Activated CD8-positive, alpha-beta T cell treated with anti-CD3 and anti-CD28 coated beads for 36 hours (primary cell): ENCODE data around the gene TSGA10. TPM values are rescaled to one million over a fixed set of nuclear protein-coding genes. Genes with fewer than 3 reads are reported as not detected.
"Not testable (repeated sequence)": the region's sequence is repeated elsewhere in the genome, so short reads cannot be mapped to it uniquely, and the experiment has no call there.

Source experiments
- ATAC-seq: fragments of 200-7000 bp; cut with Tn5 transposase; one replicate; pipeline ENCODE4 v1.10.0; 2021; ENCODE audit warnings: mild to moderate bottlenecking, moderate library complexity
- CTCF ChIA-PET: fragments of 350-600 bp; sonication (Branson Sonifier 250); formaldehyde crosslinking; loops from one replicate; lab custom pipeline; 2021; ENCODE audit warnings: antibody characterized with exemption; lab: Charles Lee
- POLR2A ChIA-PET: fragments of 350-600 bp; sonication (Branson Sonifier 250); formaldehyde crosslinking; loops from one replicate; lab custom pipeline; 2021; ENCODE audit warnings: antibody characterized with exemption; lab: Charles Lee
- DNase-seq: peaks from one replicate; pipeline ENCODE4 v3.0.0-alpha.2; 2020
- H3K27ac Mint-ChIP-seq: one replicate; pipeline ENCODE4 v1.8.0; 2021; ENCODE audit warnings: mild to moderate bottlenecking, mixed read lengths
- H3K27me3 Mint-ChIP-seq: one replicate; pipeline ENCODE4 v1.8.0; 2021; ENCODE audit warnings: mixed read lengths
- H3K36me3 Mint-ChIP-seq: one replicate; pipeline ENCODE4 v1.8.0; 2021; ENCODE audit warnings: low read depth, mixed read lengths
- H3K4me1 Mint-ChIP-seq: one replicate; pipeline ENCODE4 v1.8.0; 2021; ENCODE audit warnings: low read depth, mixed read lengths
- H3K4me3 Mint-ChIP-seq: one replicate; pipeline ENCODE4 v1.8.0; 2021; ENCODE audit warnings: mild to moderate bottlenecking, moderate library complexity, mixed read lengths
- H3K9me3 Mint-ChIP-seq: one replicate; pipeline ENCODE4 v1.8.0; 2021; ENCODE audit warnings: mixed read lengths
- intact Hi-C: fragments of 100-400 bp; cut with micrococcal nuclease; formaldehyde crosslinking; loops from one replicate; pipeline ENCODE4 v1.10.0; 2022
- total RNA-seq, 2 experiments: library from RNA; stranded (reverse); gene quantifications; one replicate each; pipeline ENCODE4 v1.2.3, GENCODE V29; 2021
- TF ChIP-seq, protein P1 (sequence below): fragments of 200-600 bp; IDR thresholded peaks from one replicate; pipeline ENCODE4 v1.8.0; 2022; ENCODE audit warnings: antibody characterized with exemption, mild to moderate bottlenecking

Gene TSGA10
- total RNA-seq, 2 experiments from 2014 or later, result 8.6 to 9.2 TPM

DNA sequence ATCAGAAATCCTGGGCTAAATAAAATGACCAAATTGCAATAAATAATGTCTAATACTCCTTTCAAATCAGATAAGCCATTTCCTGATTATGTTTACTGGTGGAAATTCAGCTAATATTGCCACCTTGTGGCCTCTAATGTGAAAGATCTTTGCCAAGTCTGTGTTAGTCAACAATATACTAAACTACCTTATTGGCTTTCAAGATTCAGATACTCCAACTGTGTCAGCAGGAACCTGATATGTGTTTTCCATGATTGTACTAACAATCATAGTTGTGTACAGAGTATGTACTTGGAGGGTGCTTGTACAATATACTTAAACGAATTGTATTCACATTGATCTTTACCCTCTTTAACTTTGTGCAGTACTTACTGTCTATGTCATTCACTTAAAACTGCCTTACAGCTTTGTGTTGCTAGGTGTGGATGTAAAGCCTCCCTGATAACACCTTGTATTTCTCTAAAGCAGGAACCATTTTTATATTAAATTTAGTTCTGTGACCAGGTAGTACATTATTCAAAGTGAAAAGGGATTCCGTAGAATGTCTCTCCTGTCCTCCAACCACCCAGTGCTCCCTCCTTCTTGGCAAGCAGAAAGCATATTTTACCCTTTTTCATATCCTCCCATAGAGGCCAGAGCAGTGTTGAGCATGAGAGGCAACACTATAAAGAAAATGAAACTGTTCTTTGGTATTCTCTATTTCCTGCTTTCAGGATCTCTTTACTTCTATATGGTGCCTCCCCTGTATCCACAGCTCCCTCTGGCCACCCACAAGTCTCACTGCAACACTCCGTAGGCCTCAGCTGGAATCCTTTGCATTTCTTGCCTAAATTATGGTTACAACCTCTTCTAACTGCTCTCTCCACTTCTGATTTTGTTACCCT lies 88.4 kb downstream of the TSGA10 start:
- peak; percentile 95 for ATAC-seq
- H3K36me3 Mint-ChIP-seq, result no peaks in the 10 kb centered on the region
- no peaks in the 10 kb centered on the region for H3K9me3 Mint-ChIP-seq
- DNase-seq, result peak; percentile 49
- ChIA-PET CTCF (interaction anchor here (0.7 to 2.0 kb wide), 10 partner anchors 22 to 602 kb away, joined by 3 to 7 read pairs (median 3); no protein-coding TSS in a partner anchor), POLR2A (no interaction called here)
- H3K4me3 Mint-ChIP-seq, result no peak overlapping the region
- intact Hi-C loops, result loop anchor here (5.0 kb wide), 1 partner anchor 129 kb away; the partner anchor contains the start of gene CRACDL
- no peaks in the 10 kb centered on the region for H3K4me1 Mint-ChIP-seq
- no peaks in the 10 kb centered on the region for H3K27me3 Mint-ChIP-seq
- no peak overlapping the region for H3K27ac Mint-ChIP-seq
- TF ChIP-seq, protein P1, sequence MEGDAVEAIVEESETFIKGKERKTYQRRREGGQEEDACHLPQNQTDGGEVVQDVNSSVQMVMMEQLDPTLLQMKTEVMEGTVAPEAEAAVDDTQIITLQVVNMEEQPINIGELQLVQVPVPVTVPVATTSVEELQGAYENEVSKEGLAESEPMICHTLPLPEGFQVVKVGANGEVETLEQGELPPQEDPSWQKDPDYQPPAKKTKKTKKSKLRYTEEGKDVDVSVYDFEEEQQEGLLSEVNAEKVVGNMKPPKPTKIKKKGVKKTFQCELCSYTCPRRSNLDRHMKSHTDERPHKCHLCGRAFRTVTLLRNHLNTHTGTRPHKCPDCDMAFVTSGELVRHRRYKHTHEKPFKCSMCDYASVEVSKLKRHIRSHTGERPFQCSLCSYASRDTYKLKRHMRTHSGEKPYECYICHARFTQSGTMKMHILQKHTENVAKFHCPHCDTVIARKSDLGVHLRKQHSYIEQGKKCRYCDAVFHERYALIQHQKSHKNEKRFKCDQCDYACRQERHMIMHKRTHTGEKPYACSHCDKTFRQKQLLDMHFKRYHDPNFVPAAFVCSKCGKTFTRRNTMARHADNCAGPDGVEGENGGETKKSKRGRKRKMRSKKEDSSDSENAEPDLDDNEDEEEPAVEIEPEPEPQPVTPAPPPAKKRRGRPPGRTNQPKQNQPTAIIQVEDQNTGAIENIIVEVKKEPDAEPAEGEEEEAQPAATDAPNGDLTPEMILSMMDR, result peak; percentile 59

DNA sequence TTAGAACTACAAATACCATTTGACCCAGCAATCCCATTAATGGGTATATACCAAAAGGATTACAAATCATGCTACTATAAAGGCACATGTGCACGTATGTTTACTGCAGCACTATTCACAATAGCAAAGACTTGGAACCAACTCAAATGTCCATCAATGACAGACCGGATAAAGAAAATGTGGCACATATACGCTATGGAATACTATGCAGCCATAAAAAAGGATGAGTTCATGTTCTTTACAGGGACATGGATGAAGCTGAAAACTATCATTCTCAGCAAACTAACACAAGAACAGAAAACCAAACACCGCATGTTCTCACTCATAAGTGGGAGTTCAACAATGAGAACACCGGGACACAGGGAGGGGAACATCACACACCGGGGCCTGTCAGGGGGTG lies 105.6 kb downstream of the TSGA10 start:
- POLR2A ChIA-PET, intact Hi-C loops, H3K4me3 Mint-ChIP-seq, H3K27me3 Mint-ChIP-seq, H3K4me1 Mint-ChIP-seq, DNase-seq, ATAC-seq, CTCF ChIA-PET, H3K27ac Mint-ChIP-seq: not testable (repeated sequence)
- H3K36me3 Mint-ChIP-seq, result peaks cover 18% of the 10 kb centered on the region
- H3K9me3 Mint-ChIP-seq, result peaks cover 12% of the 10 kb centered on the region

DNA sequence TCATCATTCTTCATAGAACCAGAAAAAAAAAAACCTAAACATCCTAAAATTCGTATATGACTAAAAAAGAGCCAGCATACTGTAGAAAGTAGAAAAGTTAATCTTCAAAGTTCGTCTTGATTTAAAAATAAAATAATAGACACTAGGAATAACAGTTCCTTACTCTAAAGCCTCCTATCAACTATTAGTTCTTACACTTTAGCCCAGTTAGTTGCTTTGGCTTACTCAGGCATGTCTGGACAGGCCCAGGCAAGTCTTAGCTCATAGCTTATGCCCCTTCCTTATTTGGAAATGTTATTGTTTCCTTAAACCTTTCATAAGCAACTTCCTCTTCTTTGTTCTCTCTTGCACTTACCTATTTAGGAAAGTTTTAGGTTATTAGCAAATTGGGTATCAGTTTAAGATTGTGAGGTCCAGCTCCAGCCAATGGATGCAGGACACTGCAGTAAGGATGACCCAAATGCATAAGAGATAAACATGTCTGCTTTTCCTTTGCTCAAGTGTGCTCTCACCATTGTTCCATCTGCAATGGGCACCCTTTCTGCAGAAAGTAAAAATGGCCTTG lies 113.9 kb downstream of the TSGA10 start:
- H3K4me3 Mint-ChIP-seq, POLR2A ChIA-PET, CTCF ChIA-PET, H3K9me3 Mint-ChIP-seq, H3K4me1 Mint-ChIP-seq, H3K36me3 Mint-ChIP-seq, ATAC-seq, intact Hi-C loops, H3K27me3 Mint-ChIP-seq, DNase-seq: not testable (repeated sequence)
- H3K27ac Mint-ChIP-seq, result peak overlapping the region; percentile 75

DNA sequence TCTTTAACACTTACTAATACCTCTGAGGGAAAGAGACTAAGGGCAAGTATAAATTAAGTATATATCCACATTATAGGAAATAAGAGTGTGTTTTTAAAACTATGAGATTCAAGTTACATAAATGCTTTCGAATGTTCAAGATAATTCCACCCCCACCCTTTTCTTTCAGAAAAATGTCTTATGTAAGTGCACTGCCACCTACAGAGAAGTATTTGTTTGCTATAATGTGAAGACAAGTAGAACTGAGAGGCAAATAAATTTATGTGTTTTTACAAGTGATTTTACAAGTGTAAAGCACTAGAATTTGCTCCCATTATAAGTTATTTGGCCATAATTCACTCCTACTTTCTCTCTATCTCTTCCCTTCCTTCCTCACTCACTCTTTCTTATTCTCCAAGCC lies 118.8 kb downstream of the TSGA10 start:
- ChIA-PET CTCF (no interaction called here), POLR2A (no interaction called here)
- Mint-ChIP-seq H3K36me3 (peaks cover 2% of the 10 kb centered on the region), H3K9me3 (no peaks in the 10 kb centered on the region), H3K27ac (no peak overlapping the region), H3K4me1 (peaks cover 5% of the 10 kb centered on the region), H3K27me3 (no peaks in the 10 kb centered on the region), H3K4me3 (no peak overlapping the region)
- intact Hi-C loops, result no loop called here
- DNase-seq (no peak), ATAC-seq (no peak)
- TF ChIP-seq, protein P1, result no peak

DNA sequence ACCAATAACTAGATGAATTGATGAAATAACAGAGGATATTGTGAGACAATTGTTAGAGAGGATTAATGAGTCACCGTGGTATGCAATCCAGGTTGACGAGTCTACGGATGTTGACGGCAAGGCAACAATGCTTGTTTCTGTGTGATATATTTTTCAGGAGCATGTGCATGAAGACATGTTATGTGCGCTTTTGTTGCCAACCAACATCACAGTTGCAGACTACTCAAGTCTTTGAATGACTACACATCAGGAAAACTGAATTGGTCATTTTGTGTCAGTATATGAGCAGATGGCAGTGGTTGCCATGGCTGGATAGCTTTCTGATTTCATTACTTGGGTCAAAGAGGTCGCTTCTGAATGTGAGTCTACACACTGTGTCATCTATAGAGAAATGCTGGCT lies 122.0 kb downstream of the TSGA10 start:
- peaks cover 2% of the 10 kb centered on the region for H3K36me3 Mint-ChIP-seq
- intact Hi-C loops, result no loop called here
- CTCF ChIA-PET, result no interaction called here
- DNase-seq (no peak), ATAC-seq (no peak)
- H3K27ac Mint-ChIP-seq, result no peak overlapping the region
- POLR2A ChIA-PET, result no interaction called here
- TF ChIP-seq, protein P1, result no peak
- peaks cover 2% of the 10 kb centered on the region for H3K4me1 Mint-ChIP-seq
- no peaks in the 10 kb centered on the region for H3K9me3 Mint-ChIP-seq
- H3K4me3 Mint-ChIP-seq, result no peak overlapping the region
- H3K27me3 Mint-ChIP-seq, result no peaks in the 10 kb centered on the region

DNA sequence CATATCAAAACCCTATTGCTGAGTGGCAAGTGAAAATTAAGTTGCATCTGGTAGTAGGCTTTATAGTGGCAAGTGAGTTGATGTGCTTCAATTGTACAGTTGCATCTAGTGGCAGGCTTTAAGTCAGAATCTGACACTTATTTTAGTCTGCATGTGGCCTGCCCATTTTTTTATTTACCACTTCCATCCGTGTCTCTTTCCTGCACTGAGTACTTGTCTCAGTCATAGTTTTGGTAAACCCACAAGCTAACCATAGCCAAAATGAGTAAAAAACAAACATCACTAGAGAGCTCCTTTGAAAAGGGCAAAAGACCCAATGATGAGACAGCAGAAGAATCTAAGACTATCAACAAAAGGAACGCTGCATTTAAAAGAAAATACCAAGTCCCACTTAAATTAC lies 122.7 kb downstream of the TSGA10 start:
- CTCF ChIA-PET, result no interaction called here
- no peak overlapping the region for H3K27ac Mint-ChIP-seq
- TF ChIP-seq, protein P1, result no peak
- intact Hi-C loops, result no loop called here
- POLR2A ChIA-PET, result no interaction called here
- no peaks in the 10 kb centered on the region for H3K9me3 Mint-ChIP-seq
- H3K27me3 Mint-ChIP-seq, result no peaks in the 10 kb centered on the region
- ATAC-seq (no peak), DNase-seq (no peak)
- no peak overlapping the region for H3K4me3 Mint-ChIP-seq
- peaks cover 2% of the 10 kb centered on the region for H3K36me3 Mint-ChIP-seq
- H3K4me1 Mint-ChIP-seq, result peaks cover 2% of the 10 kb centered on the region
